ENCODE results near the gene TPST2. TPM values are rescaled to one million over a fixed set of nuclear protein-coding genes. Genes with fewer than 3 reads are reported as not detected.

TPST2 gene
- total RNA-seq, 1 experiment from 2014 or later: 7.0 TPM

DNA sequence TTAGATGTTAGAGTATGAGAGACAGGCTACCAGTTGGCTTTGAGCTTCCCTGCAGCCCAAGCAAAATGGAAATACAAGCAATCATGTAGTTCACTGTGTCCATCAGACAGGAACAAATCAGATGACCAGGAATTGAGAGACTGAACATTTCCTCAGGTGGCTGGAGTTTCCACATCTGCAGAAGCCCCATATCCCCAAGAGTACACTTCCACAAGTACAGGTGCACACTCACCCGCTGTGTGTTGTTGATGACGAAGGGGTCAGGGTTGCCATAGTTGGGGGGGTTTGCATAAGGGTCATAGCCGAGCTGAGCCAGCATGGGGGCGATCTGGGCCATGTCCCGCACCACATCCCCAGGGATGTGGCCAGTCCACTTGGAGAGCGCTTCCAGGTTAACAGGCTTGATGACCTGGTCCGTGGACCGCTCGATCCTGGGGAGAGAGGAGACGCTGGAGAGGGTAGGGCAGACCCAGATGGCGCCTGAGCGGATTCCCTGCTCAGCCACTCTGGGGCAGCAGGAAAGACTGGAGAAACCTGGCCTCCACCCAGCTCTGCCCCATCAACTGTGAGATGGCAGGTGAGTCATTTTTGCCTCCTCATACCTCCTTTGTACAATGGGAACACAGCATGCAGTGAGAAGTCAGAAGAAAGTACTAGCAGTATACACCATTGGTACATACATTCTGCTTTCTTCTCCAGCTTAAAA is 53.7 kb downstream of the TPST2 start:
- intact Hi-C loops (cut with micrococcal nuclease): no loop called here
- Mint-ChIP-seq H3K27ac (ENCODE audit: low read depth, unreplicated experiment) (no peak overlapping the region), H3K4me1 (ENCODE audit: insufficient read depth, unreplicated experiment) (peaks cover 5% of the 10 kb centered on the region), H3K4me3 (ENCODE audit: unreplicated experiment) (no peak overlapping the region), H3K9me3 (ENCODE audit: unreplicated experiment) (no peaks in the 10 kb centered on the region), H3K27me3 (ENCODE audit: insufficient read depth, unreplicated experiment) (no peaks in the 10 kb centered on the region), H3K36me3 (ENCODE audit: insufficient read depth, unreplicated experiment) (no peaks in the 10 kb centered on the region)
- ChIA-PET CTCF (interaction anchor here (1.0 kb wide), 2 partner anchors 30 to 33 kb away, joined by 3 to 5 read pairs; no protein-coding TSS in a partner anchor), POLR2A (interaction anchor here (0.5 to 0.7 kb wide), 2 partner anchors 20 to 1212 kb away, joined by 3 read pairs; no protein-coding TSS in a partner anchor)
- TF ChIP-seq CTCF (IDR thresholded peaks at IDR 0.05; ENCODE audit: unreplicated experiment): no peak
- BruUV-seq (replicated peaks): no TSS peak
- peak; percentile 25 for DNase-seq (ENCODE audit: unreplicated experiment)

GRCh38 chr22:26535603-26535908 is 54.4 kb downstream of the TPST2 start:
- BruUV-seq (replicated peaks): no TSS peak
- no peaks in the 10 kb centered on the region for H3K27me3 Mint-ChIP-seq (ENCODE audit: insufficient read depth, unreplicated experiment)
- TF ChIP-seq CTCF (IDR thresholded peaks at IDR 0.05; ENCODE audit: unreplicated experiment): no peak
- no peak for DNase-seq (ENCODE audit: unreplicated experiment)
- POLR2A ChIA-PET: interaction anchor here (0.7 kb wide), 1 partner anchor 1213 kb away, joined by 3 read pairs; no protein-coding TSS in a partner anchor
- H3K4me1 Mint-ChIP-seq (ENCODE audit: insufficient read depth, unreplicated experiment): peaks cover 5% of the 10 kb centered on the region
- H3K4me3 Mint-ChIP-seq (ENCODE audit: unreplicated experiment): no peak overlapping the region
- CTCF ChIA-PET: interaction anchor here (1.0 kb wide), 1 partner anchor 29 kb away, joined by 3 read pairs; no protein-coding TSS in a partner anchor
- peaks cover 4% of the 10 kb centered on the region for H3K36me3 Mint-ChIP-seq (ENCODE audit: insufficient read depth, unreplicated experiment)
- H3K9me3 Mint-ChIP-seq (ENCODE audit: unreplicated experiment): no peaks in the 10 kb centered on the region
- H3K27ac Mint-ChIP-seq (ENCODE audit: low read depth, unreplicated experiment): no peak overlapping the region
- intact Hi-C loops (cut with micrococcal nuclease): no loop called here

GRCh38 chr22:26534874-26535602 is 54.9 kb downstream of the TPST2 start:
- POLR2A ChIA-PET: interaction anchor here (0.5 kb wide), 1 partner anchor 1144 kb away, joined by 3 read pairs; no protein-coding TSS in a partner anchor

More at GRCh38 chr22:26534874-26535602, 54.9 kb downstream of the TPST2 start:
- CTCF ChIA-PET: no interaction called here
- H3K4me3 Mint-ChIP-seq (ENCODE audit: unreplicated experiment): no peak overlapping the region
- no peak for TF ChIP-seq CTCF (IDR thresholded peaks at IDR 0.05; ENCODE audit: unreplicated experiment)
- H3K27me3 Mint-ChIP-seq (ENCODE audit: insufficient read depth, unreplicated experiment): no peaks in the 10 kb centered on the region
- BruUV-seq (replicated peaks): no TSS peak
- intact Hi-C loops (cut with micrococcal nuclease): no loop called here
- H3K4me1 Mint-ChIP-seq (ENCODE audit: insufficient read depth, unreplicated experiment): peaks cover 7% of the 10 kb centered on the region
- H3K9me3 Mint-ChIP-seq (ENCODE audit: unreplicated experiment): no peaks in the 10 kb centered on the region
- no peak for DNase-seq (ENCODE audit: unreplicated experiment)
- peaks cover 9% of the 10 kb centered on the region for H3K36me3 Mint-ChIP-seq (ENCODE audit: insufficient read depth, unreplicated experiment)
- no peak overlapping the region for H3K27ac Mint-ChIP-seq (ENCODE audit: low read depth, unreplicated experiment)
